Esophagus squamous epithelium (tissue), 5 donors: Measurements from ENCODE around the gene ZNF70. TPM values are rescaled to one million over a fixed set of nuclear protein-coding genes. Genes with fewer than 3 reads are reported as not detected.

Experiments
- DNase-seq: peaks from one replicate; lab custom pipeline; 2025; lab: John Stamatoyannopoulos, UW
- H3K27ac ChIP-seq, 4 donors: fragments of 200-600 bp; sonication (generic); one replicate each; pipeline ENCODE4 v1.5.1; 2016 to 2019; ENCODE audit warnings: mild to moderate bottlenecking in 1 of 4
- H3K27me3 ChIP-seq, 4 donors: fragments of 200-600 bp; sonication (generic); 1 replicate in 3 of 4; 2 replicates in 1 of 4; pipeline versions ENCODE4 v1.5.1 to v1.6.0; 2017 to 2021; ENCODE audit warnings: antibody characterized with exemption in 1 of 4
- H3K36me3 ChIP-seq, 3 donors: fragments of 200-600 bp; sonication (generic); one replicate each; pipeline ENCODE4 v1.5.1; 2016 to 2019
- H3K4me1 ChIP-seq, 3 donors: fragments of 200-600 bp; sonication (generic); one replicate each; pipeline ENCODE4 v1.5.1; 2017 to 2019
- H3K4me3 ChIP-seq, 4 donors: fragments of 200-600 bp; sonication (generic); 1 replicate in 3 of 4; 2 replicates in 1 of 4; pipeline ENCODE4 v1.5.1; 2016 to 2019; ENCODE audit warnings: mild to moderate bottlenecking in 2 of 4, moderate library complexity in 1 of 4
- H3K9me3 ChIP-seq, 3 donors: fragments of 200-600 bp; sonication (generic); one replicate each; pipeline ENCODE4 v1.5.1; 2016 to 2019
- POLR2A ChIP-seq, 4 donors: fragments of 450-650 bp; IDR thresholded peaks; one replicate each; pipeline ENCODE4 v1.6.1; 2017; ENCODE audit warnings: antibody characterized with exemption in 4 of 4, mild to moderate bottlenecking in 4 of 4, moderate library complexity in 3 of 4
- WGBS, 2 donors: methylation state at CpG; one replicate each; pipeline ENCODE4 v1.1.5; 2018; 5-methylcytosine and 5-hydroxymethylcytosine counted together
- intact Hi-C: fragments of 100-400 bp; cut with DNase I; formaldehyde crosslinking; loops from one replicate; pipeline ENCODE4 v1.15.0; 2022
- total RNA-seq, 4 donors: library from RNA; depleted of rRNA; stranded (reverse); fragments of >200 nt; gene quantifications; one replicate each; pipeline ENCODE4 v1.1.0, GENCODE V29; 2016
- TF ChIP-seq, protein P1 (sequence below), 6 experiments: fragments of 450-650 bp in 4 of 6; fragments of 200-600 bp in 2 of 6; sonication (generic) in 2 of 6; IDR thresholded peaks; one replicate each; pipeline ENCODE4 v1.5.1; 2016 to 2019; ENCODE audit warnings: antibody characterized with exemption in 6 of 6, mild to moderate bottlenecking in 4 of 6, moderate library complexity in 4 of 6
- donor health status: DM: yes; HTN: yes; CAD: no.

Gene ZNF70
- total RNA-seq, 4 donors from 2014 or later: 0.91 to 2.7 (median 1.1) TPM

GRCh38 chr22:23722160-23722559 lies 28.8 kb downstream of the ZNF70 start:
- no peak for DNase-seq
- 60 to 81% methylated on average over 4 of the region's 4 CpGs for WGBS, 2 donors
- Histone ChIP-seq H3K9me3 (no peaks in the 10 kb centered on the region), H3K27ac (no peak overlapping the region), H3K36me3 (no peaks in the 10 kb centered on the region), H3K4me1 (peaks cover 0 to 6% (median 4%) of the 10 kb centered on the region in 3 donors), H3K4me3 (no peak overlapping the region), H3K27me3 (no peaks in the 10 kb centered on the region)
- TF ChIP-seq, protein P1, sequence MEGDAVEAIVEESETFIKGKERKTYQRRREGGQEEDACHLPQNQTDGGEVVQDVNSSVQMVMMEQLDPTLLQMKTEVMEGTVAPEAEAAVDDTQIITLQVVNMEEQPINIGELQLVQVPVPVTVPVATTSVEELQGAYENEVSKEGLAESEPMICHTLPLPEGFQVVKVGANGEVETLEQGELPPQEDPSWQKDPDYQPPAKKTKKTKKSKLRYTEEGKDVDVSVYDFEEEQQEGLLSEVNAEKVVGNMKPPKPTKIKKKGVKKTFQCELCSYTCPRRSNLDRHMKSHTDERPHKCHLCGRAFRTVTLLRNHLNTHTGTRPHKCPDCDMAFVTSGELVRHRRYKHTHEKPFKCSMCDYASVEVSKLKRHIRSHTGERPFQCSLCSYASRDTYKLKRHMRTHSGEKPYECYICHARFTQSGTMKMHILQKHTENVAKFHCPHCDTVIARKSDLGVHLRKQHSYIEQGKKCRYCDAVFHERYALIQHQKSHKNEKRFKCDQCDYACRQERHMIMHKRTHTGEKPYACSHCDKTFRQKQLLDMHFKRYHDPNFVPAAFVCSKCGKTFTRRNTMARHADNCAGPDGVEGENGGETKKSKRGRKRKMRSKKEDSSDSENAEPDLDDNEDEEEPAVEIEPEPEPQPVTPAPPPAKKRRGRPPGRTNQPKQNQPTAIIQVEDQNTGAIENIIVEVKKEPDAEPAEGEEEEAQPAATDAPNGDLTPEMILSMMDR (IDR thresholded peaks at IDR 0.05): no peak
- no peak for TF ChIP-seq POLR2A (IDR thresholded peaks at IDR 0.05)
- intact Hi-C loops: no loop called here

DNA sequence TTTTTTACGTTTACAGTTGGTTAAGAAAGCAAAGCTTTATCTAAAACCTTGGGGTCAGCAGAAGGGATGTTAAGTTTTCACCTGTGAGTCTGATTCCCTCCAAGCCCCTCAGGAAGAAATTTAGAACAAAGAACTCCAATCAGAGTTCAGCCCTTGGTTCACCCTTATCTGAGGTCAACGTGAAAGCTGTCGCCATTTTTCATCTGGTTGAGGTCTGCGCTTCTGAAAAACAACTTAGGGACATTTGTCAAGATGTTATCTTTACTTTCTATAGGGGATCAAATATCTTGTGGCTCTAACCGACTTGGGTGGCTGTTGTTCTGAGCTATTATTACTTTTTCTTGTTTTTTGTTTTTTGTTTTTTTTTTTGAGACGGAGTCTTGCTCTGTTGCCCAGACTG lies 30.1 kb downstream of the ZNF70 start:
- no peaks in the 10 kb centered on the region for H3K36me3 ChIP-seq
- intact Hi-C loops: no loop called here
- H3K27me3 ChIP-seq: no peaks in the 10 kb centered on the region
- H3K9me3 ChIP-seq: no peaks in the 10 kb centered on the region
- H3K4me3 ChIP-seq: no peak overlapping the region
- 59 to 68% methylated on average over 6 of the region's 6 CpGs for WGBS, 2 donors
- TF ChIP-seq, protein P1 (IDR thresholded peaks at IDR 0.05): no peak
- no peak for TF ChIP-seq POLR2A (IDR thresholded peaks at IDR 0.05)
- no peak for DNase-seq
- no peak overlapping the region for H3K27ac ChIP-seq
- peaks cover 0 to 16% (median 8%) of the 10 kb centered on the region in 3 donors for H3K4me1 ChIP-seq

GRCh38 chr22:23718371-23719165 lies 32.3 kb downstream of the ZNF70 start:
- Histone ChIP-seq H3K9me3 (no peaks in the 10 kb centered on the region), H3K27me3 (no peaks in the 10 kb centered on the region), H3K27ac (no peak overlapping the region), H3K36me3 (peaks cover 0 to 17% (median 5%) of the 10 kb centered on the region in 3 donors), H3K4me1 (peaks cover 0 to 24% (median 10%) of the 10 kb centered on the region in 3 donors), H3K4me3 (no peak overlapping the region)
- TF ChIP-seq, protein P1 (IDR thresholded peaks at IDR 0.05): no peak
- no peak for TF ChIP-seq POLR2A (IDR thresholded peaks at IDR 0.05)
- DNase-seq: no peak
- WGBS, 2 donors: 80 to 84% methylated on average over 15 to 17 of the region's 17 CpGs
- intact Hi-C loops: no loop called here

GRCh38 chr22:23716811-23717801 lies 33.8 kb downstream of the ZNF70 start:
- no peak for DNase-seq
- intact Hi-C loops: no loop called here
- peak overlapping the region; percentile 73 to 83 (median 82) for H3K27ac ChIP-seq
- peaks cover 0 to 24% (median 10%) of the 10 kb centered on the region in 3 donors for H3K4me1 ChIP-seq
- 1% methylated on average over 15 to 22 of the region's 84 CpGs for WGBS, 2 donors
- no peaks in the 10 kb centered on the region for H3K27me3 ChIP-seq
- peaks cover 0 to 32% (median 7%) of the 10 kb centered on the region in 3 donors for H3K36me3 ChIP-seq
- peak overlapping the region; percentile 77 to 92 (median 85) for H3K4me3 ChIP-seq
- TF ChIP-seq, protein P1 (IDR thresholded peaks at IDR 0.05): no peak
- peak in 3 of 4 donors; percentile 71 to 80 (median 78) for TF ChIP-seq POLR2A (IDR thresholded peaks at IDR 0.05)
- no peaks in the 10 kb centered on the region for H3K9me3 ChIP-seq
